ENCODE measurements around the gene UBE2G1.

GRCh38 chr17:4241535-4241934 is 124.9 kb downstream of the UBE2G1 start:
- no peak for TF ChIP-seq CTCF (IDR thresholded peaks at IDR 0.05)
- TF ChIP-seq POLR2A (IDR thresholded peaks at IDR 0.05): no peak

All from Peyer's patch (tissue), 4 donors.